ENCODE data around the gene STRADA. TPM values are rescaled to one million over a fixed set of nuclear protein-coding genes. Genes with fewer than 3 reads are reported as not detected.
A peak's percentile ranks its signal among the peaks of the same experiment; 100 is the strongest.

The STRADA gene
- total and polyA plus RNA-seq, 2 donors (not counting 1 experiment from before 2014, with no cell fraction given): 22.8 TPM

DNA sequence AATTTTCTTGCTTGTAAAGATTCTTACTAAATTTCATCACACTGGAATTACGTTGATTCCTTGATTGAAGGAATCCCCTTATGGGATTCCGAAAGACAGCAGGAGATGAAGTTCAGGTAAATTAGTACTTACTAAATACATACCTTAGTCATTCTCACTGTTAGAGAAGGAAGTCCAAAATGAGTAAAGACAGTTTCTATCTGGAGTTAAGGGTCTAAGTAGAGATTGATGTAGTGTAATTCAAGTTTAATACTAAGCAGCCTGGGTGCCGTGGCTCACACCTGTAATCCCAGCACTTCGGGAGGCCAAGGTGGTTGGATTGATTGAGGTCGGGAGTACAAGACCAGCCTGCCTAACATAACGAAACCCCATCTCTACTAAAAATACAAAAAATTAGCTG is 41.9 kb upstream of the STRADA start:
- H3K27ac ChIP-seq (ENCODE audit: insufficient read depth, low read length): no peak overlapping the region
- no peak overlapping the region for H3K9ac ChIP-seq (ENCODE audit: insufficient read depth, low read length)
- DNase-seq (ENCODE audit: low read depth in 2 of 2): no peak
- no peak overlapping the region for H3K4me3 ChIP-seq (replicated peaks in 1 of 4; ENCODE audit: control extremely low read depth in 1 of 4, insufficient read depth in 1 of 4, low read depth in 3 of 4, low read length in 4 of 4)
- H2AFZ ChIP-seq (ENCODE audit: low read length): no peak overlapping the region
- H3K4me1 ChIP-seq (ENCODE audit: control insufficient read depth, extremely low read depth, insufficient read depth, low read length): no peaks in the 10 kb centered on the region
- H3K36me3 ChIP-seq (ENCODE audit: control insufficient read depth, insufficient read depth, low read length): peaks cover 9% of the 10 kb centered on the region
- H3K9me3 ChIP-seq (ENCODE audit: control insufficient read depth, insufficient read depth, low read depth, low read length): no peaks in the 10 kb centered on the region
- no peaks in the 10 kb centered on the region for H3K27me3 ChIP-seq (ENCODE audit: control insufficient read depth, insufficient read depth, low read length)
- no peak overlapping the region for H3K4me2 ChIP-seq (ENCODE audit: extremely low read depth, insufficient read depth, low read length)
- TF ChIP-seq, protein P1, sequence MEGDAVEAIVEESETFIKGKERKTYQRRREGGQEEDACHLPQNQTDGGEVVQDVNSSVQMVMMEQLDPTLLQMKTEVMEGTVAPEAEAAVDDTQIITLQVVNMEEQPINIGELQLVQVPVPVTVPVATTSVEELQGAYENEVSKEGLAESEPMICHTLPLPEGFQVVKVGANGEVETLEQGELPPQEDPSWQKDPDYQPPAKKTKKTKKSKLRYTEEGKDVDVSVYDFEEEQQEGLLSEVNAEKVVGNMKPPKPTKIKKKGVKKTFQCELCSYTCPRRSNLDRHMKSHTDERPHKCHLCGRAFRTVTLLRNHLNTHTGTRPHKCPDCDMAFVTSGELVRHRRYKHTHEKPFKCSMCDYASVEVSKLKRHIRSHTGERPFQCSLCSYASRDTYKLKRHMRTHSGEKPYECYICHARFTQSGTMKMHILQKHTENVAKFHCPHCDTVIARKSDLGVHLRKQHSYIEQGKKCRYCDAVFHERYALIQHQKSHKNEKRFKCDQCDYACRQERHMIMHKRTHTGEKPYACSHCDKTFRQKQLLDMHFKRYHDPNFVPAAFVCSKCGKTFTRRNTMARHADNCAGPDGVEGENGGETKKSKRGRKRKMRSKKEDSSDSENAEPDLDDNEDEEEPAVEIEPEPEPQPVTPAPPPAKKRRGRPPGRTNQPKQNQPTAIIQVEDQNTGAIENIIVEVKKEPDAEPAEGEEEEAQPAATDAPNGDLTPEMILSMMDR (conservative IDR thresholded peaks at IDR 0.05 in 1 of 2, IDR thresholded peaks at IDR 0.05 in 1 of 2; ENCODE audit: low read depth in 1 of 2, low read length in 2 of 2): no peak
- TF ChIP-seq EZH2 (IDR thresholded peaks at IDR 0.05; ENCODE audit: low read length, missing control alignments): no peak
- peaks cover 78% of the 10 kb centered on the region for H3K79me2 ChIP-seq (ENCODE audit: control insufficient read depth, insufficient read depth, low read length)
- no peaks in the 10 kb centered on the region for H4K20me1 ChIP-seq (ENCODE audit: control insufficient read depth, extremely low read depth, insufficient read depth, low read length)

DNA sequence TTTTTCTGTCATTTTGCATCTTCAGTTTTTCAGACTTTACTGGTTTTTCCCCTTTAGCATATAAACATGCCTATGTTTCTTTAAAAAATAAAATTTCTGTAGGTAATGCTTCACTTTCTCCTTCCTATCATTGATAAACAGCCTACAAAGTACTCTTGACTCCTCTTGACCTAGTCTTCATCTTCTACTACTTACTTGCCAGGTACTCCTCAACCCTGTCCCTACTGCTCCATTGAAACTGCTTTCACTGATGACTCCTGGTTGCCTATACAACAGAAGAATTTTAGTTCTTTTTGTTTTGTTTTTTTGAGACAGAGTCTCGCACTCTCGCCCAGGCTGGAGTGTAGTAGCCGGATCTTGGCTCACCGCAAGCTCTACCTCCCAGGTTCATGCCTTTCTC is 39.3 kb upstream of the STRADA start:
- Histone ChIP-seq H3K9me3 (ENCODE audit: control insufficient read depth, insufficient read depth, low read depth, low read length) (no peaks in the 10 kb centered on the region), H3K4me2 (ENCODE audit: extremely low read depth, insufficient read depth, low read length) (no peak overlapping the region), H3K27ac (ENCODE audit: insufficient read depth, low read length) (no peak overlapping the region), H3K27me3 (ENCODE audit: control insufficient read depth, insufficient read depth, low read length) (no peaks in the 10 kb centered on the region), H2AFZ (ENCODE audit: low read length) (no peak overlapping the region), H3K9ac (ENCODE audit: insufficient read depth, low read length) (no peak overlapping the region), H3K79me2 (ENCODE audit: control insufficient read depth, insufficient read depth, low read length) (peaks cover 90% of the 10 kb centered on the region), H3K36me3 (ENCODE audit: control insufficient read depth, insufficient read depth, low read length) (peaks cover 4% of the 10 kb centered on the region), H4K20me1 (ENCODE audit: control insufficient read depth, extremely low read depth, insufficient read depth, low read length) (no peaks in the 10 kb centered on the region), H3K4me3 (replicated peaks in 1 of 4; ENCODE audit: control extremely low read depth in 1 of 4, insufficient read depth in 1 of 4, low read depth in 3 of 4, low read length in 4 of 4) (peak overlapping the region in 1 of 4 experiments; percentile 14), H3K4me1 (ENCODE audit: control insufficient read depth, extremely low read depth, insufficient read depth, low read length) (no peaks in the 10 kb centered on the region)
- no peak for DNase-seq (ENCODE audit: low read depth in 2 of 2)
- no peak for TF ChIP-seq EZH2 (IDR thresholded peaks at IDR 0.05; ENCODE audit: low read length, missing control alignments)
- TF ChIP-seq, protein P1 (conservative IDR thresholded peaks at IDR 0.05 in 1 of 2, IDR thresholded peaks at IDR 0.05 in 1 of 2; ENCODE audit: low read depth in 1 of 2, low read length in 2 of 2): no peak

DNA sequence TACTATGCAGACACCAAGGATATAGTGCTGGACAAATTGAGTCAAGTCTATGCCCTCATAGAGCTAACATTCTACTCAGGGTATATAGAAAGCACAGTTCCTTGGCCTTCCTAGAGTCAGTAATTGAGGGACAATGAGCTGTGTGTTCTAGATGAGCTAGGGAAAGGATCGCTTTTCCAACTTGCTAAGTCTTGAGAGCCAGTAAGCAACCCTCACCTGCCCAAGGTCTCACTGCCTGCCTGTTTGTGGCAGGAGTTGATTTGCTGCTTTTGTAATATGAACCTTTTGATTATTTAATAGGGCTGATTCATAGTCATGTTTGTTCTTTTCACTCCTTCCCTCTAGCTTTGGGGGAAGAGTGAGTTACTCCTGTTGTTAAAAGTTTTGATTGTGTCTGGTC is 38.9 kb upstream of the STRADA start:
- Histone ChIP-seq H3K9ac (ENCODE audit: insufficient read depth, low read length) (no peak overlapping the region), H3K27me3 (ENCODE audit: control insufficient read depth, insufficient read depth, low read length) (no peaks in the 10 kb centered on the region), H3K4me2 (ENCODE audit: extremely low read depth, insufficient read depth, low read length) (no peak overlapping the region), H4K20me1 (ENCODE audit: control insufficient read depth, extremely low read depth, insufficient read depth, low read length) (no peaks in the 10 kb centered on the region), H3K79me2 (ENCODE audit: control insufficient read depth, insufficient read depth, low read length) (peaks cover 92% of the 10 kb centered on the region), H3K4me1 (ENCODE audit: control insufficient read depth, extremely low read depth, insufficient read depth, low read length) (no peaks in the 10 kb centered on the region), H2AFZ (ENCODE audit: low read length) (no peak overlapping the region), H3K36me3 (ENCODE audit: control insufficient read depth, insufficient read depth, low read length) (peaks cover 4% of the 10 kb centered on the region), H3K27ac (ENCODE audit: insufficient read depth, low read length) (no peak overlapping the region), H3K4me3 (replicated peaks in 1 of 4; ENCODE audit: control extremely low read depth in 1 of 4, insufficient read depth in 1 of 4, low read depth in 3 of 4, low read length in 4 of 4) (peak overlapping the region in 1 of 4 experiments; percentile 14), H3K9me3 (ENCODE audit: control insufficient read depth, insufficient read depth, low read depth, low read length) (no peaks in the 10 kb centered on the region)
- DNase-seq (ENCODE audit: low read depth in 2 of 2): peak; percentile 33 to 37
- TF ChIP-seq EZH2 (IDR thresholded peaks at IDR 0.05; ENCODE audit: low read length, missing control alignments): no peak
- TF ChIP-seq, protein P1 (conservative IDR thresholded peaks at IDR 0.05 in 1 of 2, IDR thresholded peaks at IDR 0.05 in 1 of 2; ENCODE audit: low read depth in 1 of 2, low read length in 2 of 2): no peak

Measured in fibroblast of lung (primary cell).